ENCODE data around the gene FGF11. TPM values are rescaled to one million over a fixed set of nuclear protein-coding genes. Genes with fewer than 3 reads are reported as not detected.

Gene FGF11
- 0.48 TPM for total RNA-seq (2013)
- 1 to 10 TPM in 1 of 3 donors, not detected in 2; 2.2 TPM for polyA plus RNA-seq
- 0.42 and 0.48 TPM in 2 replicates for polyA minus RNA-seq
- total RNA-seq: 0 to 0.35 (median 0.08) reads per million in 11 experiments

- 2% methylated on average over 46 of the region's 50 CpGs for WGBS (ENCODE audit: insufficient coverage)
- peak within 1 kb of the TSS; percentile 99 for H3K4me2 ChIP-seq (replicated peaks; ENCODE audit: extremely low read depth, low read length, poor library complexity, severe bottlenecking)
- H3K9ac ChIP-seq (ENCODE audit: insufficient read depth, low read length, poor library complexity, severe bottlenecking): no peak within 1 kb of the TSS
- intact Hi-C loops (cut with micrococcal nuclease): loop anchor here (1.0 to 10.0 kb wide), 5 partner anchors 46 to 245 kb away; partner anchors contain the start of genes SENP3 (in 2 of the 2), MPDU1 (in 1 of the 2), TP53 (in 1 of the 2) and WRAP53 (in 1 of the 2)
- no peaks in the 10 kb centered on the region for H3K36me3 ChIP-seq (replicated peaks in 1 of 2; ENCODE audit: control insufficient read depth in 1 of 2, insufficient read depth in 2 of 2, low read length in 2 of 2)
- peak within 1 kb of the TSS in 2 of 7 donors; percentile 40 to 59 for H3K27ac Mint-ChIP-seq
- H3K36me3 Mint-ChIP-seq: peaks cover 10 to 17% of the 10 kb centered on the region in 2 donors
- H3K27ac ChIP-seq (ENCODE audit: low read depth in 1 of 2, low read length in 2 of 2): no peak within 1 kb of the TSS
- TF ChIP-seq CTCF (IDR thresholded peaks at IDR 0.05): no peak
- peaks cover 51 to 73% (median 64%) of the 10 kb centered on the region in 3 donors for H3K27me3 Mint-ChIP-seq (ENCODE audit: low read depth in 3 of 3)
- peaks cover 0 to 17% (median 8%) of the 10 kb centered on the region in 7 donors for H3K9me3 Mint-ChIP-seq
- H3K9me3 ChIP-seq (replicated peaks in 1 of 2; ENCODE audit: control insufficient read depth in 1 of 2, insufficient read depth in 1 of 2, low read length in 2 of 2): peaks cover 0 to 18% of the 10 kb centered on the region in 2 donors
- peak within 1 kb of the TSS; percentile 75 for H2AFZ ChIP-seq (ENCODE audit: insufficient read depth, low read depth, low read length, poor library complexity, severe bottlenecking)
- H3K4me3 ChIP-seq (replicated peaks in 1 of 3; ENCODE audit: low read depth in 2 of 3, low read length in 3 of 3): peak within 1 kb of the TSS in 2 of 3 experiments; percentile 32 to 95
- H3K4me1 ChIP-seq (ENCODE audit: control insufficient read depth in 1 of 2, insufficient read depth in 2 of 2, low read length in 2 of 2): peaks cover 52 to 58% of the 10 kb centered on the region in 2 donors
- peaks cover 8% of the 10 kb centered on the region for H3K79me2 ChIP-seq (ENCODE audit: insufficient read depth, low read length)
- H4K20me1 ChIP-seq (ENCODE audit: insufficient read depth, low read length): peaks cover 29% of the 10 kb centered on the region
- peaks cover 29 to 60% of the 10 kb centered on the region in 2 donors for H3K27me3 ChIP-seq (ENCODE audit: control insufficient read depth in 2 of 2, insufficient read depth in 2 of 2, low read length in 2 of 2)
- H3K4me3 Mint-ChIP-seq: peak within 1 kb of the TSS; percentile 69 to 91
- no peak for DNase-seq
- peaks cover 51% of the 10 kb centered on the region for H3K4me1 Mint-ChIP-seq
Measured at GRCh38 chr17:7439462-7440112, at the start of gene FGF11. Gene FGF11, plus strand, starts transcription at chr17:7439512. Its CDS starts 109 bp downstream, at chr17:7439621.

GRCh38 chr17:7389924-7390910 is 49.1 kb upstream of the FGF11 start:
- Histone ChIP-seq H3K9me3 (replicated peaks in 1 of 2; ENCODE audit: control insufficient read depth in 1 of 2, insufficient read depth in 1 of 2, low read length in 2 of 2) (no peaks in the 10 kb centered on the region), H3K4me3 (replicated peaks in 1 of 3; ENCODE audit: low read depth in 2 of 3, low read length in 3 of 3) (no peak overlapping the region), H3K27me3 (ENCODE audit: control insufficient read depth in 2 of 2, insufficient read depth in 2 of 2, low read length in 2 of 2) (peaks cover 0 to 2% of the 10 kb centered on the region in 2 donors), H3K4me1 (ENCODE audit: control insufficient read depth in 1 of 2, insufficient read depth in 2 of 2, low read length in 2 of 2) (peaks cover 14 to 17% of the 10 kb centered on the region in 2 donors), H4K20me1 (ENCODE audit: insufficient read depth, low read length) (no peaks in the 10 kb centered on the region), H2AFZ (ENCODE audit: insufficient read depth, low read depth, low read length, poor library complexity, severe bottlenecking) (no peak overlapping the region), H3K36me3 (replicated peaks in 1 of 2; ENCODE audit: control insufficient read depth in 1 of 2, insufficient read depth in 2 of 2, low read length in 2 of 2) (peaks cover 31 to 52% of the 10 kb centered on the region in 2 donors), H3K27ac (ENCODE audit: low read depth in 1 of 2, low read length in 2 of 2) (no peak overlapping the region), H3K9ac (ENCODE audit: insufficient read depth, low read length, poor library complexity, severe bottlenecking) (no peak overlapping the region), H3K79me2 (ENCODE audit: insufficient read depth, low read length) (no peaks in the 10 kb centered on the region), H3K4me2 (replicated peaks; ENCODE audit: extremely low read depth, low read length, poor library complexity, severe bottlenecking) (no peak overlapping the region)
- Mint-ChIP-seq H3K9me3 (peaks cover 0 to 2% (median 0%) of the 10 kb centered on the region in 7 donors), H3K27me3 (ENCODE audit: low read depth in 3 of 3) (peaks cover 0 to 5% (median 2%) of the 10 kb centered on the region in 3 donors), H3K36me3 (peaks cover 52 to 61% of the 10 kb centered on the region in 2 donors), H3K27ac (no peak overlapping the region), H3K4me3 (no peak overlapping the region), H3K4me1 (peaks cover 14% of the 10 kb centered on the region)
- no peak for DNase-seq
- intact Hi-C loops (cut with micrococcal nuclease): loop anchor here in 1 of 2 donors (5.0 kb wide), 2 partner anchors 38 to 42 kb away; partner anchors contain the start of gene KCTD11
- TF ChIP-seq CTCF (IDR thresholded peaks at IDR 0.05): no peak
- 93% methylated on average over 5 of the region's 19 CpGs for WGBS (ENCODE audit: insufficient coverage)

Data from CD14-positive monocyte (primary cell).